NCI-H510A (cell line): ENCODE measurements around the gene MARK3.

ENCODE experiments used
- DNase-seq: peaks from one replicate; lab custom pipeline; 2025; lab: John Stamatoyannopoulos, UW

MARK3 gene

GRCh38 chr14:103396463-103396862 lies 11.2 kb downstream of the MARK3 start:
- DNase-seq = no peak

- no peak for DNase-seq
Measured at GRCh38 chr14:103398427-103399195, 13.4 kb downstream of the MARK3 start.

- DNase-seq = no peak
Measured at GRCh38 chr14:103400537-103400936, 15.3 kb downstream of the MARK3 start.

GRCh38 chr14:103401223-103402214 lies 16.3 kb downstream of the MARK3 start:
- DNase-seq = no peak

DNA sequence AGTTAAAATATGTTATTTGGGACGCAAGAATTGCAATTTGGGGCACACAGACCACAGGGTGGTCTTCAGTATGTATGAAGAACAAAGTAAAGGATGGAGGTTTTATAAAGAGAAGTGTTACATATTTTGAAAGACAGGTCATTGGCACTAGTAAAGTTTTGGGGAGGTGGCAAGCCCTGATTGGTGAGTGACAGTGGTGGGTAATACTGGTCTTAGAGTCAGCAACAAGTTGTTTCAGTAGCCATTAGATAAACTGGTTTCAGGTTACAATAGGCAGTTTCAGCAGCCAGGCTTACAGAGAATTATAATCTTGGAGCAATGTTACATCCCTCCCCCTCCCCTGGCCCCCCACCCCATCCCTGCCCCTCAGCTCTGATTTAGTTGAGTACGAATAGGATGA lies 17.5 kb downstream of the MARK3 start:
- no peak for DNase-seq

DNA sequence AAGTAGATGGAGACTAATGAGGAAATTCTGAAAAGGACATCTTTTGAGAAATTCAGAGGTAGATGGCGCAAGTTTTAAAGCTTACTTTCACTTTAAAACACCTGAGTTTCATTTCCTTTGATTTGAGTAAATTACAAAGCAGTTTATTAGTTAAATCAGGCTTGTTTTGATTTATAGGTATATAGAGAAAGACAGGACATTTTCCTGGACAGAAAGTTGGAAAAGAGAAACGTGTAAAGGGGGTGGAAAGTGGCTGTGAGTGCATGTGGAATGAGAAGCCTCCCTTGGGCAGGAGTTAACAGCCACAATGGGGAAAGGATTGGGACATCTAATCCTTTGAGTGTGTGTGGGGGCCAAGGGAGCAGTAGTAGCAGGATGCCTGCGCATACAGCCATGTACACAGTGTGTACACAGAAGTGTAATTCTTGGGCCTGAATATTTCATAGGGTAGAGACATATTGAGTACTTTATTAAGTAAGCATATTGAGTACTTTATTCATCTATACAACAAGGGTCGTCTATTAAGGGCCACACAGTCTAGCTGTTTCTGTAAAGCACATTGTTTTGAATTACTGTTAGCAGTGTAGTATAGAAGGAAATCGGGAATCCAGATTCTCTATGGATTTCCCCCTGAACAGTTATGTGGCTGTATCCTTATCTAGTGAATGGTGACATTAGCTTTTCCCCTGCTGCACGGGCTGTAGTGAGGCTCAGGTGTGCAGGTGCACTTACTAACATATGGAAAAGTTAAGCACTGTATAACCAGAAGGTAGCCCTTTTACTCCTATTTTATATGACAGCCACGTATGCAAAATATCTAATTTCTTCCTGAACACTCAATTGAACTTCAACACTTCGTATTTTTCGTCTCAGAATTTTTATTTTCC lies 19.1 kb downstream of the MARK3 start:
- no peak for DNase-seq

GRCh38 chr14:103404920-103405319 lies 19.7 kb downstream of the MARK3 start:
- DNase-seq = no peak

DNA sequence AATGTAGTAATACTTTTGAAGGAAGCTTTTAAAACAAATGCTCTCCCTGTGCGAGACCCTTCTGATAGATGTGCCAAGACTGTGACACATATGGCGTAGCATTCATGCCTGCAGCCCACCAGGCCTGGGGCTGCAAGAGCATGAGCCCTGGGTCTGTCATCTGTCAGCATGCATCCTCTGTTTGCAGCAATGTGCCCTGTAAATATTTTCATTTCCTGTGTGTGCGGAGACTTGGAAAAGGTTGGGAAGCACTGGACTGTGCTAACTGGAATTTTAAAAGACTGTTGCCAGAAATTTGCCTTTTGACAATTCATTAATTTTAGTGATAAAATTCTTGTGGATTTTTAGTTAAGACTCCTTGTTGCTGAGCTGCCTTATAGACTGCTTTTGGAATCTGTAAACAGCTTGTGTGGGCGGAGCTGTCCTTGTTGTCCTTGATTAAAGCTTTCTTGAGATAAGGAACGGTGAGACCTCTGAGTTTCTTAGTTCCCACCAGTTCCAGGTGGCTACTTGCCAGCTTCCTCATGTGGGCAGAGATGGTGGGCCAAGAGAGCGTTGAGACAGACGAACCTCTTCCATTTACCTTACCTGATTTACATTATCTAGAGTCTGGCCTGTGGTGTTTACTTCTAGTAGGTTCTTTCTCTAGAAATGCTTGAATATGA lies 23.4 kb downstream of the MARK3 start:
- DNase-seq = no peak

- DNase-seq = no peak
Measured at GRCh38 chr14:103416916-103417315, 31.7 kb downstream of the MARK3 start.

GRCh38 chr14:103418481-103418818 lies 33.2 kb downstream of the MARK3 start:
- DNase-seq = no peak

DNA sequence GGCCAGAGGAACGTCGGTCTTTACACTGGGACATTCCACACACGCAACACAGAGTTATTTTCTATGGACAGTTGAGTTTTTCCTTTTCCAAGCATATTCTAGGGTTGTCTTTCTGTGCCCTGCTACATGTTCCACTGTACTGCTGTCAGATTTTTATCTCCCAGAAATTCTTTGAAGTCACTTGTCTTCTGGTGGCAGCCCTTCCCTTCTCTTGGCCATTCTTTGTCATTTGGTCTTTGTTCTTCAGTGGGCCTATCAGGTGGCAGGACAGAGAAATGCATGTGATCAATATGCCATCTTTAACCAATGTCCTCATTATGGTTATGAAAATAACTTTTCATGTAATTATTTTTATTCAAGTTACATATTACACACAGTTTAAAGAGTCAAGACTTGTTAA lies 36.3 kb downstream of the MARK3 start:
- DNase-seq = no peak

GRCh38 chr14:103423050-103423461 lies 37.8 kb downstream of the MARK3 start:
- DNase-seq = no peak

DNA sequence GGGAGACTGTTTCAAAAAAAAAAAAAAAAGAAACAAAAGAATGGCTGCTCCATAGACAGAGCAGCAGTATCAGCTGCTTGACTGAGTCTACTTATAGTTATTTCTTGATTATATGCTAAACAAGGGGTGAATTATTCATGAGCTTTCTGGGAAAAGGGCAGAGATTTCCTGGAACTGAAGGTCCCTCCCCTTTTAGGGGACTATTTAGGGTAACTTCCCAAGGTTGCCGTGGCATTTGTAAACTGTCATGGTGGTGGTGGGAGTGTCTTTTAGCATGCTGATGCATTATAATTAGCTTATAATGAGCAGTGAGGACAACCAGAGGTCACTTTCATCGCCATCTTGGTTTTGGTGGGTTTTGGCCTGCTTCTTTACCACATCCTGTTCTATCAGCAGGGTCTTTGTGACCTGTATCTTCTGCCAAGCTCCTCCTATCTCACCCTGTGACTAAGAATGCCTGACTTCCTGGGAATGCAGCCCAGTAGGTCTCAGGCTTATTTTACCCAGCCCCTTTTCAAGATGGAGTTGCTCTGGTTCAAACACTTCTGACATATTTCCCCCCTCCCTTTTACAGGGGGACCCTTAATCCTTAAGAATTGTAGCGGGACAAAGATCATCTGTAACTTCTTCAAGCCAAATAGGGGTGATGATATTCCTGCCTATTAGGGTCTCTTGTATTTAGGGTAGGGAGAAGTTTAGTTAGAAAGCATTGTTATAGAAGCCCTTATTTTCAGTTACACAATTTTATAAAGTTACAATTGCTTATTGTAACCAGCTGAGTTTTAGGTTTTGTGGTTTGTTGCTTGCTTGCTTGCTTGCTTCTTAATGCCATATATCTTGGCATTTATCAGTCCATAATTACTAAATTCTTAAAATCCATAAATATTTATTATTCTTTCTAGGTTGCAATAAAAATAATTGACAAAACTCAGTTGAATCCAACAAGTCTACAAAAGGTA lies 42.5 kb downstream of the MARK3 start:
- no peak for DNase-seq

GRCh38 chr14:103428723-103429556 lies 43.7 kb downstream of the MARK3 start:
- no peak for DNase-seq

- DNase-seq = no peak
Measured at GRCh38 chr14:103430358-103430757, 45.1 kb downstream of the MARK3 start.

DNA sequence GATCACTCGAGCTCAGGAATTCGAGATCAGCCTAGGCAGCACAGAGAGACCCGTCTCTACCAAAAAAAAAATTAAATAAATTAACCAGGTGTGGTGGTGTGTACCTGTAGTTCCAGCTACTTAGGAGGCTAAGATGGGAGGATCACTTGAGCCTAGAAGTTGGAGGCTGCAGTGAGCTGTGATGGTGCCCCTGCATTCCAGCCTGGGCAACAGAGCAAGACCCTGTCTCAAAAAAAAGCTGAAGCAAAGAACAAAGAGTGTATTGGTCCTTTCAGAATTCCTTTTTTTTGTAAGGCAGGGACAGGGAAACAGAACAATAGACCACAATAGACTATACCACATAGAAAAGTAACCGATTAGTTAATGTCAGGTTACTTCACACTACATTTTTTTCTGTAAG lies 47.4 kb downstream of the MARK3 start:
- DNase-seq = no peak

GRCh38 chr14:103433916-103434563 lies 48.8 kb downstream of the MARK3 start:
- no peak for DNase-seq

DNA sequence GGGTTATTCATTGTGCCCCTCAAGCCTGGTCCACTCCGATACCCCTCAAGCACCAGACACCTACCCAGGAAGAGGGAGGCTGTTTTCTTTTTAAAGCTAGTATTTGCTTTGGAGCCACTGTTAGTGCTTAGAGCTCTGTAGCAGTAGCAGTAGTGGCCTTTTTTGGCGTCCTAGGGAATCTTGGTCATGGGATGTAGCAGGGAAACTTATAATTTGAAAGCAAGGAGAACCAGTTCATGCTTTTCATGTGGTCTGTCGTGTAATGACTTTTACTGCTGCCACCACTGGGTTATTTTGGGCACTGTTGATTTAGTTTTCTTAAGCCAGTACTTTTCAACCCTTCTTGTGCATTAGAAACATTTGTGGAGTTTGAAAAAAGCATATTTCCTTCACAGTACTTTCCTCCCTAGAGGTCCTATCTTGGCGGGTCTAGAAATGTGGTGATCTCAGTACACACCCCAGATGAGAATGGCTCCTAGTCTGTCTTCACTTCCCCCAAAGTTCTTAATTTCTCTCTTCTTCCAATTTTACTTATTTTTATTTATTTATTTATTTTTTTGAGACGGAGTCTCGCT lies 49.7 kb downstream of the MARK3 start:
- DNase-seq = no peak

- DNase-seq = no peak
Measured at GRCh38 chr14:103436533-103436932, 51.3 kb downstream of the MARK3 start.
